Activated CD8-positive, alpha-beta memory T cell treated with anti-CD3 and anti-CD28 coated beads, Interleukin-2, amount 10 ng/mL, durations not matched to agents 7 days and 5 days (primary cell): ENCODE data around the gene RTN4R. TPM values are rescaled to one million over a fixed set of nuclear protein-coding genes. Genes with fewer than 3 reads are reported as not detected.

Experiments
- ATAC-seq: fragments of 150-1000 bp; cut with Tn5 transposase; one replicate; pipeline ENCODE4 v1.10.0; 2021; ENCODE audit warnings: moderate library complexity
- CTCF ChIA-PET: fragments of 350-600 bp; sonication (Branson Sonifier 250); formaldehyde crosslinking; loops from one replicate; lab custom pipeline; 2021; ENCODE audit warnings: antibody characterized with exemption; lab: Charles Lee
- DNase-seq: peaks from one replicate; pipeline ENCODE4 v3.0.0-alpha.2; 2020
- H3K27ac Mint-ChIP-seq: one replicate; pipeline ENCODE4 v1.8.0; 2021; ENCODE audit warnings: mild to moderate bottlenecking, mixed read lengths
- H3K27me3 Mint-ChIP-seq: one replicate; pipeline ENCODE4 v1.8.0; 2021; ENCODE audit warnings: mixed read lengths
- H3K36me3 Mint-ChIP-seq: one replicate; pipeline ENCODE4 v1.8.0; 2021; ENCODE audit warnings: mild to moderate bottlenecking, mixed read lengths
- H3K4me1 Mint-ChIP-seq: one replicate; pipeline ENCODE4 v1.8.0; 2021; ENCODE audit warnings: mixed read lengths
- H3K4me3 Mint-ChIP-seq: one replicate; pipeline ENCODE4 v1.8.0; 2021; ENCODE audit warnings: mild to moderate bottlenecking, moderate library complexity, mixed read lengths
- H3K9me3 Mint-ChIP-seq: one replicate; pipeline ENCODE4 v1.8.0; 2022; ENCODE audit warnings: low read depth, mixed read lengths
- total RNA-seq, 2 experiments: library from RNA; stranded (reverse); gene quantifications; one replicate each; pipeline ENCODE4 v1.2.3, GENCODE V29; 2021

The RTN4R gene
- total RNA-seq, 2 experiments from 2014 or later = 1.4 to 2.5 TPM

DNA sequence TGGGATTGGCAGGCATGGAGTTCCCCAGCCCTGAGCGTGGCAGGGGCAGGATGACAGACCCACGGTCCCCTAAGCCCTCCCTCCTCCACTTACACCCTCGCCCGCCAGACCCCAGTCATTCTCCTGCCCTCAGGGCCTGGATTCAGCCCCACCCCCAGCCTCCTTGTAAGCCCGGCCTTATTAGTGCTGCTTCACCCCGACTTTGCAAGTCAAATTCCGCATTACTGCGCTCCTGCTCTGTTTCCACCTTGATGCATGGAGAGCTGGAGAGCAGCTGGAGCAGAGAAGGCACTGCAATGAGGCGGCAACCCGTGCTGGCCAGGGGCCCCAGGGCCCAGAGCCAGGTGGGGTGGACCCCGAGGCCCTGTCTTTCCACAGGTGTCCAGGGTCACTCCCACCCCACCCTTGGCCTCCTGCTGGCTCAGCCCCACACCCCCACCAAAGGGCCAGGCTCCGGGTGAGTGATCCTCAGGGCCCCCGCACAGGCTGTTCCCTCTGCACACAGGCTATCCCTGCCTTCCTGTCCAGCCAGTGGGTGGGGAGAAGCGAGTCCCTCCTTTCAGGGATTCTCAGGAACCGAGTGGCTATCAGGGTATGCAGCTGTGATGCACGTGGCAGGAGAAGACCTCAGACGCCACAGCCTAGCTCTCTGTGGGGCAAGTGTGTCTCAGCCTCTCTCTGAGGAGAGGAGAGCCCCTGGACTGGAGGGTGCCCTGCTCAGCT, 36.4 kb downstream of the RTN4R start:
- CTCF ChIA-PET = no interaction called here
- no peaks in the 10 kb centered on the region for H3K27me3 Mint-ChIP-seq
- no peak for ATAC-seq
- H3K36me3 Mint-ChIP-seq = no peaks in the 10 kb centered on the region
- H3K4me1 Mint-ChIP-seq = no peaks in the 10 kb centered on the region
- no peak overlapping the region for H3K27ac Mint-ChIP-seq
- H3K9me3 Mint-ChIP-seq = no peaks in the 10 kb centered on the region
- no peak for DNase-seq
- H3K4me3 Mint-ChIP-seq = no peak overlapping the region

DNA sequence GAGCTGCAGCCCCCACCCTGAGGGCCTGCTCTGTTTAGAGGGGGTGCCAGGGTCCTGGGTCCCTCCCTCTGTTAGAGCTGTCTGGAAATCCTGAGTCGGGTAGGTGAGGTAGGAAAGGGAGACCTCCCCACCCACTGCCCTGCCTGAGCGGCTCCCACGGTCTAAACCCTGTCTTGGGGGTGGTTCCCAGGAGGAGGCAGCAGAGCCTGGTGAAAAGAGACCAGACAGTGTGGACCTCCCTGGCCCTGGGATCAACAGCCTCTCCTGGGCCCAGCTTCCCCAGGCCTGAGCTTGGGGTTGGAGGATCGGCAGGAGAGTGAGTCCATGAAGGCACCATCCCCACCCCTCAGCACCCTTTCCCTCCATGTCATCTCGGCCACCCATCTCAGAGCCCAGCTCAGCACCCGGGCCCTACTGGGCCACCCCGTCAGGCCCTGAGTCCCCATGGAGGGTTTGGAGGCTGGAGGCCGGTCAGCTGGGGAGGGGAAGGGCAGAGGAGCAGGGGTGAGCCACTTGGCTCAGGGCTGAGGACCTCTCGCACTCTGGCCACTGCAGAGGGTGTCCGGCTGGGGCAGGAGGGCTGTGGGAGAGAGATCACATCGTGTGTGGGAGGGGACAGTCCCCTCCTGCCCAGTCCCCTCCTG, 37.2 kb downstream of the RTN4R start:
- CTCF ChIA-PET = no interaction called here
- no peaks in the 10 kb centered on the region for H3K36me3 Mint-ChIP-seq
- H3K9me3 Mint-ChIP-seq = no peaks in the 10 kb centered on the region
- DNase-seq = no peak
- no peak for ATAC-seq
- no peaks in the 10 kb centered on the region for H3K27me3 Mint-ChIP-seq
- H3K4me3 Mint-ChIP-seq = no peak overlapping the region
- H3K27ac Mint-ChIP-seq = no peak overlapping the region
- no peaks in the 10 kb centered on the region for H3K4me1 Mint-ChIP-seq

DNA sequence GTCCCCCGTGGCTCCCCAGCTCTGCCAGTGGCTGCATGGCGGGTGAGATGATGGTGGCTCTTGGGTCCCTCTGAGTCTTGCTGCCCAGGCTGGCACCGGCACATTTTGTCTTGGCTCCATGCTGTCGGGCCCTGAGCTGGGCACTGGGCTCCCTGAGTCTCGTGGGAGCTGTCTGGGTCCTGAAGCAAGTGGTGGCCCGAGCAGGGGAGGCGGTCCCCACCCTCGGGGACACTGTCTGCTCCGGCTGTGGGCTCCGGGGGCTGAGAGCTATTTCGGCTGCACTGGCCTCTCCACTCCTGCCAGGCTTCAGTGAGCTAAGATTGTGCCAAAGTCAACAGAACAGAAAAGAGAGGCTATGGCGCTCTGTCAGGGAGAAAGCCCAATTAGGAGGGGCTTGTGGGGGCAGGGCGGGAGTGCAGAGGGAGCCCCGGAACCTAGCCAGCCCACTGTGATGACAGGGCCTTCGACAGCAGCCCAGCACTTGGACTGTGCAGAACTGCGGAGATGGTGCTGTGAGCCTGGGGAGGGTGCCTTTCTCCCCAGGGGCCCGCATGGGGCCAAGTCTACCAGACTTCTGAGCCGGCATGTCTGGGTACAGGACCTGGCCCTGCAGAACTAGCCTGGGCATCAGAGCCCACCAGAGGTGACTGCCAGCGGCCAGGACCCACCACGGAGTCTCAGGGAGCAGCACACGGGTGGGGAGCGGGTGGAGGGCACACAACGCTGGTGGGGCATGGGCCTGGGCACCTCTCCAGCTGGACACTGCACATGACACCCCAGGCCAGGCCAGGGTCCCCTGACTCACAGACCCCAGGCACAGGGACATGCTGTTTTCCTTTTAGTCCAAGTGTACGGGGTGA, 38.0 kb downstream of the RTN4R start:
- H3K36me3 Mint-ChIP-seq = no peaks in the 10 kb centered on the region
- no peaks in the 10 kb centered on the region for H3K4me1 Mint-ChIP-seq
- DNase-seq = no peak
- H3K27ac Mint-ChIP-seq = no peak overlapping the region
- CTCF ChIA-PET = interaction anchor here (1.5 kb wide), 1 partner anchor 9 kb away, joined by 5 read pairs; no protein-coding TSS in a partner anchor
- peaks cover 4% of the 10 kb centered on the region for H3K9me3 Mint-ChIP-seq
- no peaks in the 10 kb centered on the region for H3K27me3 Mint-ChIP-seq
- no peak overlapping the region for H3K4me3 Mint-ChIP-seq
- ATAC-seq = no peak

- Mint-ChIP-seq H3K4me3 (no peak overlapping the region), H3K9me3 (peaks cover 10% of the 10 kb centered on the region), H3K4me1 (no peaks in the 10 kb centered on the region), H3K27me3 (no peaks in the 10 kb centered on the region), H3K36me3 (no peaks in the 10 kb centered on the region), H3K27ac (no peak overlapping the region)
- DNase-seq (no peak), ATAC-seq (no peak)
- CTCF ChIA-PET = interaction anchor here (0.6 to 1.5 kb wide), 2 partner anchors 10 to 366 kb away, joined by 3 to 5 read pairs; no protein-coding TSS in a partner anchor
Measured at GRCh38 chr22:20228939-20229272, 39.2 kb downstream of the RTN4R start.

DNA sequence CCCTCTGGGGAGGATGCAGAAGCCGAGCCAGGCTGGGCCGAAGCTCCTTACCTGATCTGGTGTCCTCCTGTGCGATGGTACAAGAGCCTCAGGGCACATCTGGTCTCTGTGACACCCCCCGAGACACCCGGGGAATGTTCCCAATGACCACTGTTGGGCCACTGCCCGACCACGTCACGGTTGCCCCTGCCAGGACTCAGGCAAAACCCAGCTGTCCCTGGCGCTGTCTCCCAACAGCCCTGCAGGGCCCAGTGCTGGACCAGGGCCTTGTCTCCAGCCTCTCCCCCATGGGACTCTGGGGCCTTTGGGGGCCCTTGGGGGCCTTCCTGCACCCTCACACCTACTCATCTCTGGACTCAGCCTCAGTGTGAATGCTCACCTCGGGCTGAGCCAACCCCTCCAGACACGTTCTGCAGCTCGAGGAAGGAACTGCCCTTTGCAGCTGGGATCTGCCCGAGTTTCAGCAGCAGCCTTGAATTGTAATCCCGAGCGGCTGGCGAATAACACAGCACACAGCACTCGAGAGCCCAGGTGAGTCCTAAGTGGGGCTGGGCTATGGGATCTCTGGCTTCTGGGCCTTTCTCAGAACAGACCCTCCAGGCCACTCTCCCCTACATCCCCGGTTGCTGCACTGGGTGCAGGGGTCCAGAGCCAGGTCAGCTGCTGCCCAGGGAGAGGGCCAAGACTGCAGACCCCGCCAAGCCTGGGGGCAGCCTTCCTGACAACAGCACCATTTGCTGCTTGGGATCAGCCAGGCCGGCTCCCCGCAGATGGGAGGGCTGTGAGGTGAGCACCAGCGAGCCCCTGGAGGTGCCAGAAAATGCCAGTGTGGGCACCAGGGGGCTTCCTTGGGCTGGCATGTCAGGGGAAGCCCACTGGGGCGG, 39.8 kb downstream of the RTN4R start:
- ATAC-seq = peak; percentile 8
- Mint-ChIP-seq H3K4me1 (no peaks in the 10 kb centered on the region), H3K27me3 (no peaks in the 10 kb centered on the region), H3K4me3 (no peak overlapping the region), H3K36me3 (no peaks in the 10 kb centered on the region), H3K9me3 (peaks cover 10% of the 10 kb centered on the region), H3K27ac (no peak overlapping the region)
- DNase-seq = no peak
- CTCF ChIA-PET = no interaction called here

DNA sequence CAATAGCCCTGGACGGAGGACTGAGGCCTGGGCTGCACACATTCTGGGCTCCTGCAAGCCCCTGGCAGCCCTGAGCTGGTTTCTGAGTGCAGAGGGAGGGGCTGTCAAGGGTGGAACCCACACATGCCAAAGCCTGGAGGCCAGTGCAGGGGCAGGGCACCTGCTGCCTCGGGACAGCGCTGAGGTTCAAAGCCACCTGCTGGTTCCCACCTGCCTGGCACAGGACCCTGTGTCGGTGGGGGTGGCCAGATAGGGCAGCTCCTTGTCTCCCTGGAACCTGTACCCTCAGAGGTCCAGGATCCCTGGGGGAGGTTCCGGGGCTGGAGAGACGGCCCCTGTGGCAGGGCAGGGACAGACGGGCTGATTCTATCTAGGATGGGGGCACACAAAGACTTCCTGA, 40.8 kb downstream of the RTN4R start:
- no peaks in the 10 kb centered on the region for H3K4me1 Mint-ChIP-seq
- CTCF ChIA-PET = no interaction called here
- ATAC-seq = no peak

DNA sequence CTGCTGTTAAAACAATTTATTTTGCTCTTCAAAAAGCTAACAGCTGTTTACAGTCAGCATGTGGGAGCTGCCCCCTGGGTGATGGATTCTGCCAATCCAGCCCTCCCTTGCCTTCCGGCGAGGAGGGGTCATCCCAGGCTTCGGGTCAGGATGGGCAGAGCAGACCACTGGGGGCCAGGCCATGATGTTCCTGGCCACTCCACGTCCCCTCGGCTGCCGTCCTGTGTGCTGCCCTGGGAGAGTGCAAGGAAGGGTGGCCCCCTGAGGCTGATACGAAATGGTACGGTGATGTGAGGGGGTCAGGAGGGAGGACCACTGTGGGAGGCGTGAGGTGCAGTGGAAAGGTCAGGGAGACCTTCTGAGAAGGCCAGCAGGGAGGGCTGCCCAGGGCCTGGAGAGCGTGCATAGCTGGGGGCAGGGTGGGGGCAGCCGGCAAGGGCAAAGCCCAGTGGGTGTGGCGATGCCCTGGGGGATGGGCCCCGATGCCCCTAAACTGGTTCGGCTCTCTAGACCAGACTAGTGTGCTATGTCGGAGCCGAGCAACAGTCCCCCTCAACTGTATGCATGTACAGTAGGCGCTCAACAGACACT, 41.3 kb downstream of the RTN4R start:
- Mint-ChIP-seq H3K9me3 (peaks cover 10% of the 10 kb centered on the region), H3K36me3 (no peaks in the 10 kb centered on the region), H3K4me3 (no peak overlapping the region), H3K4me1 (no peaks in the 10 kb centered on the region), H3K27me3 (no peaks in the 10 kb centered on the region), H3K27ac (no peak overlapping the region)
- ATAC-seq = no peak
- no peak for DNase-seq
- CTCF ChIA-PET = no interaction called here

More for the DNA sequence above, 40.8 kb downstream of the RTN4R start:
- H3K27ac Mint-ChIP-seq = no peak overlapping the region
- no peaks in the 10 kb centered on the region for H3K27me3 Mint-ChIP-seq
- H3K9me3 Mint-ChIP-seq = peaks cover 10% of the 10 kb centered on the region
- DNase-seq = no peak
- H3K36me3 Mint-ChIP-seq = no peaks in the 10 kb centered on the region
- no peak overlapping the region for H3K4me3 Mint-ChIP-seq

- H3K27ac Mint-ChIP-seq = no peak overlapping the region
- CTCF ChIA-PET = no interaction called here
- H3K27me3 Mint-ChIP-seq = no peaks in the 10 kb centered on the region
- ATAC-seq = no peak
- no peak overlapping the region for H3K4me3 Mint-ChIP-seq
- H3K36me3 Mint-ChIP-seq = no peaks in the 10 kb centered on the region
- no peak for DNase-seq
- no peaks in the 10 kb centered on the region for H3K4me1 Mint-ChIP-seq
- H3K9me3 Mint-ChIP-seq = peaks cover 10% of the 10 kb centered on the region
Measured at GRCh38 chr22:20226077-20226716, 41.9 kb downstream of the RTN4R start.

- H3K4me1 Mint-ChIP-seq = no peaks in the 10 kb centered on the region
- H3K27me3 Mint-ChIP-seq = no peaks in the 10 kb centered on the region
- H3K27ac Mint-ChIP-seq = no peak overlapping the region
- CTCF ChIA-PET = no interaction called here
- no peaks in the 10 kb centered on the region for H3K36me3 Mint-ChIP-seq
- ATAC-seq (no peak), DNase-seq (no peak)
- no peak overlapping the region for H3K4me3 Mint-ChIP-seq
- peaks cover 10% of the 10 kb centered on the region for H3K9me3 Mint-ChIP-seq
Measured at GRCh38 chr22:20225693-20225966, 42.5 kb downstream of the RTN4R start.

DNA sequence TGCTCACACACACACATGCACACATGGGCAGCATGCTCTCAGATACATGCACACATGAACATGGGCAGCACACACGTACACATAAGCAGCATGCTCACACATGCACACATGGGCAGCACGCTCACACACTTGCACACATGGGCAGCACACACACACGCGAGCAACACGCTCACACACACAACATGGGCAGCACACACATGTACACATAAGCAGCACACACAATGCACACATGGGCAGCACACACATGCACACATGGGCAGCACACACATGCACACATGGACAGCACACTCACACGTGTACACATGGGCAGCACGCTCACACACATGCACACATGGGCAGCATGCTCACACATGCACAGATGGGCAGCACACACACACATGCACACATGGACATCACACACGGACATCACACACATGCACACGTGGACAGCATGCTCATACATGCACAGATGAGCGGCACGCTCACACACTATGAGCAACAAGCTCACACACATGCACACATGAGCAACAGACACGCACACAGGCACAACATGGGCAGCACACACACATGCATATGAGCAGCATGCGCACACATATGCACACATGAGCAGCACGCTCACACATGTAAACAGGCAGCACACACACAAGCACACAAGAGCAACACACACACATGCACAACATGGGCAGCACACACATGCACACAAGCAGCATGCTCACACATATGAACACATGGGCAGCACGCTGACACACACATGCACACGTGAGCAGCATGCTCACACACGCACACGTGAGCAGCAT, 43.0 kb downstream of the RTN4R start:
- Mint-ChIP-seq H3K9me3 (peaks cover 10% of the 10 kb centered on the region), H3K4me3 (no peak overlapping the region), H3K27me3 (no peaks in the 10 kb centered on the region), H3K4me1 (no peaks in the 10 kb centered on the region), H3K36me3 (no peaks in the 10 kb centered on the region), H3K27ac (no peak overlapping the region)
- CTCF ChIA-PET = no interaction called here
- no peak for ATAC-seq
- DNase-seq = no peak

- CTCF ChIA-PET = interaction anchor here (1.1 kb wide), 1 partner anchor 61 kb away, joined by 3 read pairs; no protein-coding TSS in a partner anchor
- ATAC-seq = no peak
- Mint-ChIP-seq H3K9me3 (peaks cover 10% of the 10 kb centered on the region), H3K27ac (no peak overlapping the region), H3K4me1 (no peaks in the 10 kb centered on the region), H3K4me3 (no peak overlapping the region), H3K27me3 (no peaks in the 10 kb centered on the region), H3K36me3 (no peaks in the 10 kb centered on the region)
- DNase-seq = no peak
Measured at GRCh38 chr22:20224256-20224626, 43.9 kb downstream of the RTN4R start.
